Erythroblast (primary cell): Measurements from ENCODE around the gene MYH6.

ENCODE experiments used
- GATA1 ChIP-seq: IDR thresholded peaks from 2 replicates; pipeline ENCODE4 v1.6.1; 2011; ENCODE audit warnings: low read depth, mild to moderate bottlenecking, control low read depth, low read length, moderate library complexity
- POLR2A ChIP-seq: IDR thresholded peaks from 2 replicates; pipeline ENCODE4 v1.6.1; 2011; ENCODE audit warnings: mild to moderate bottlenecking, low read length

DNA sequence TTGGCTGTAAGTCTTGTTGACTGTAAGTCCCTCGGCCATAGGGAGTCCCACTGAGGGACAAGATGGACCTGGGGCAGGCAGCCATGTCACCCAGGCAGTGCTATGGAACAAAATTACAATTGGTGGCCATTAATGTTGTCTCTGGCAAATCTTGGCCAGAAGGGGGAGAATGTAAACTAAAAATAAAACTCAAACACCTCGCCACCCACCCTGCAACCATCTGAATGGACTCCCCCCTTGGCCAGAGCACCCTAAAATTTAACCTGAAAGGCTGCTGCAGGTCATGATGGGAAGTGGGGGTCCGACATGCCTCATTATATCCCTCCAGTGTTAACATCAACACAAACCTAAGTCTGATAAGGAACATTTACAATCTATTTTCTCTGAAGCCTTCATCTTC lies 63.6 kb downstream of the MYH6 start:
- TF ChIP-seq POLR2A (no peak), GATA1 (no peak)
